Effector memory CD4-positive, alpha-beta T cell (primary cell): ENCODE data around the gene BTBD10.

Experiments
- DNase-seq, 3 donors: peaks; one replicate each; pipeline ENCODE4 v3.0.0-alpha.2; 2020
- H3K27ac ChIP-seq: 2 replicates; pipeline ENCODE4 v1.7.0; 2013; ENCODE audit warnings: mild to moderate bottlenecking, low read length, moderate library complexity; ENCODE audit not compliant: insufficient read depth, poor library complexity, severe bottlenecking
- H3K27me3 ChIP-seq: replicated peaks from 2 replicates; pipeline ENCODE4 v1.7.0; 2013; ENCODE audit warnings: mild to moderate bottlenecking, low read length; ENCODE audit not compliant: insufficient read depth, control insufficient read depth, poor library complexity, severe bottlenecking
- H3K36me3 ChIP-seq: 2 replicates; pipeline ENCODE4 v1.7.0; 2013; ENCODE audit warnings: mild to moderate bottlenecking, low read length, moderate library complexity; ENCODE audit not compliant: control insufficient read depth, insufficient read depth
- H3K4me1 ChIP-seq: 2 replicates; pipeline ENCODE4 v1.7.0; 2013; ENCODE audit warnings: low read length, mild to moderate bottlenecking; ENCODE audit not compliant: control insufficient read depth, insufficient read depth, poor library complexity, severe bottlenecking
- H3K4me3 ChIP-seq: 2 replicates; pipeline ENCODE4 v1.7.0; 2013; ENCODE audit warnings: low read length, low read depth, mild to moderate bottlenecking; ENCODE audit not compliant: insufficient read depth, poor library complexity, severe bottlenecking
- H3K9me3 ChIP-seq: 2 replicates; pipeline ENCODE4 v1.7.0; 2013; ENCODE audit warnings: mild to moderate bottlenecking, low read length, moderate library complexity; ENCODE audit not compliant: control insufficient read depth

BTBD10 gene

DNA sequence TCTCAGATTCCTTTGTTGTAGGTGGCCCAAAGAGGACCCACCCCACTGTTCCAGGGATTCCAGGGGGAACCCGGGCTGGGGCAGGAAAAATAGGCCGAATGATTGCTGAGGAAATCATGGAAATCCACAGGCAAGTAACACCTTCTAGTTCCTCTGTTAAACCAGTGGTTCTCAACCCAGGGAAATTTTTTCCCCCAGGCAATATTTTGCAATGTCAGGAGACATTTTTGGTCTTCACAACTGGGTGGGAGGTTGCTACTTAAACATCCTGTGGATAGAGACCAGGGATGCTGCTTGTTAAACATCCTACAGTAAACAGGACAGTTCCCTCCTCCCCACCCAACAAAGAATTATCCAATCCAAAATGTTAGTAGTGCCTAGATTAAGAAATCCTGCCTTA, 84.7 kb downstream of the BTBD10 start:
- Histone ChIP-seq H3K27me3 (no peaks in the 10 kb centered on the region), H3K27ac (no peak overlapping the region), H3K36me3 (peaks cover 93% of the 10 kb centered on the region), H3K9me3 (no peaks in the 10 kb centered on the region), H3K4me3 (no peak overlapping the region), H3K4me1 (no peaks in the 10 kb centered on the region)
- no peak for DNase-seq

DNA sequence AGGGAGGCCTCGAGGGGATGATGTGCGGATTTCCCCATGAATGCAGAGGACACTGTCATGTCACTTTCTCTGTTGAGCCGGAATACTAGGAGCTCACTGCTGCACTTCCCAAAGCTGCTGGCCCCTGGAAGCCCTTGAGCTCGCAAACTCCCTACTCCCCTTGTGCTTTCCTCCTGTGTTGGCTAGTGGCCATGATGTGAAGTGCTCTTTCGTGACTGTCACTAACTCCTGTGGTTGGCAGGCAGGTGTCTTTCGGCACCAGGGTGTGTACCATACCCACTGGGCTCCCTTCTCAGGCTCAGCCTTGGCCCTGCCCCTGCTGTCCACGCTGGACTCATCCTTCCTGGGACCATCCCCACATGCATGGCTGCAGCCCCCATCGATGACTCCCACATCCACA, 86.2 kb downstream of the BTBD10 start:
- peaks cover 98% of the 10 kb centered on the region for H3K36me3 ChIP-seq
- no peaks in the 10 kb centered on the region for H3K4me1 ChIP-seq
- no peak for DNase-seq
- no peaks in the 10 kb centered on the region for H3K9me3 ChIP-seq
- H3K27me3 ChIP-seq: no peaks in the 10 kb centered on the region
- H3K4me3 ChIP-seq: no peak overlapping the region
- H3K27ac ChIP-seq: no peak overlapping the region

DNA sequence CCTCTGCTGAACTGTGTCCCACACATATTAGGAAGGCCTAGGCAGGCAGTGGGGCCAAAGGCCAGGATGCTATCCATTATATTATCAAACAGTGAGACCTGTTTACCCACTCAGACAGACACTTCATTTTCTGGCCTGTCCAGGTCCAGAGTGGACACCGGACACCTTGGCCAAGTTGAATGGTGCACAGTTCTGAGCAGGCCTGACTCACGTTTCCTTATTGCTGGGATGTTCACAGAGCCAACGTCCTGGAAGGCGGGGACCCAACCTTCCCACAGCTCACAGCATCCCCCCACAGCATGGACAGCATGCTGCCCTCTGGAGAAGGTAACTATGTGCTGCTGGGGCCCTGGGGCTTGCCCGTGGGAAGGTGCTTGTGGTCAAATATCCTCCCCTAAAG, 86.6 kb downstream of the BTBD10 start:
- H3K36me3 ChIP-seq: peaks cover 98% of the 10 kb centered on the region
- no peaks in the 10 kb centered on the region for H3K4me1 ChIP-seq
- H3K9me3 ChIP-seq: no peaks in the 10 kb centered on the region
- DNase-seq: no peak
- H3K27me3 ChIP-seq: no peaks in the 10 kb centered on the region
- H3K4me3 ChIP-seq: no peak overlapping the region
- no peak overlapping the region for H3K27ac ChIP-seq

DNA sequence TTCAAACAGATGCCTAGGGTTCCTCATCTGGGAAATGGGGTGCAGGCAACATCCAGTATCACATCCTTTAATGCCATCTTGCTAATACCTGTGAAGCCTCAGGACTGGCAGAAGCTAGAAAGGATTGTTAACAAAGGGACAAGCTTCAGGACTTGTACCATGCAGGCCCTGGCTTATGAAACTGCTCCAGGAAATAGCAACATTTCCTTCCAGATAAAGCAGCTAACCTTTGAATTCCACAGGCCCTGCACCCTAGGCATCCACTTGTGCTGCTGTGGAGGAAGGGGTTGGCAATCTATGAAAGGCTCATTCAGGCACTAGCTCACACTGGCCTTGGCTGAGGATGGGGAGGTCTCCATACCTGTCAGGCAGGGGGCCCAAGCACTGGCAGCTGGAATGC, 87.2 kb downstream of the BTBD10 start:
- H3K36me3 ChIP-seq: peaks cover 99% of the 10 kb centered on the region
- no peaks in the 10 kb centered on the region for H3K4me1 ChIP-seq
- H3K27me3 ChIP-seq: no peaks in the 10 kb centered on the region

DNA sequence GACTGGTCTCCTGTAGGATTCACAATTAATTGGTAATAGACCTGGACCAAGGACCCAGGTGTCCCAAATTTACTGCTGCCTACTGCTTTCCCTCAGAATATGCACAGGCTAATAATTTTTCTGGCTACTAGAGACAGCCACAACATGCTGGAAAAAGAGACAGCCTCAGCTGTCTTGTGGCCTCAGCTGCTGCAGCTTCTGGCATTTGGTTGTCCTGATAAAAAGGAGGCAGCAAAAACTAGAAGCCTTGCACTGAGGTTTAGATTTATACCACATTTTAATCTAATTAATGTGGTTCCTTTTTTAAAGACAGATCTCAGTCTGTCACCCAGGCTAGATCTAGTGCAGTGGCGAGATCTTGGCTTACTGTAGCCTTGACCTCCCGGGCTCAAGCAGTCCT, 89.8 kb downstream of the BTBD10 start:
- H3K27me3 ChIP-seq: no peaks in the 10 kb centered on the region
- H3K36me3 ChIP-seq: peaks cover 99% of the 10 kb centered on the region
- no peak for DNase-seq

More for the DNA sequence above, 87.2 kb downstream of the BTBD10 start:
- DNase-seq: no peak
- no peak overlapping the region for H3K27ac ChIP-seq
- no peak overlapping the region for H3K4me3 ChIP-seq
- no peaks in the 10 kb centered on the region for H3K9me3 ChIP-seq

DNA sequence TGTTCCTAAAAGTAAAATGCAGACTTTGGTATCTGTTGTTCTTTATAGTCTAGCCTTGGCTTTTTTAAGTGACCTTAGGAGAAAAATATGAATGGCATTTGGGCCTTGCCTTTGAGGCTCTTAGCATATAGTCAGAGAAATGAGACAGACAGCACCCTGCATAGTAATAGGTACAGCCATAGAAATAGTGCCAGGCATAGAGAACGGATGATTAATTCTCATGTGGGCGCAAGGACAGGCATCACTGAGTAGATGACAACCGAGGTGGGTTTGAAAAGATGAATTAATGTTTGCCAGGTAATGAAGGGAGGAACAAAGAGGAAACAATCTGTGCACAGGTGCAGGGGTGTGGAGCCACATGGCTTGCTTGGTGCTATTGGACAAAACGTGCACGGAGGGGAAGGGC, 95.0 kb downstream of the BTBD10 start:
- no peak for DNase-seq
- no peak overlapping the region for H3K27ac ChIP-seq
- H3K36me3 ChIP-seq: peaks cover 93% of the 10 kb centered on the region
- no peaks in the 10 kb centered on the region for H3K27me3 ChIP-seq
- no peaks in the 10 kb centered on the region for H3K4me1 ChIP-seq
- no peak overlapping the region for H3K4me3 ChIP-seq
- no peaks in the 10 kb centered on the region for H3K9me3 ChIP-seq

More for the DNA sequence above, 89.8 kb downstream of the BTBD10 start:
- Histone ChIP-seq H3K9me3 (no peaks in the 10 kb centered on the region), H3K4me3 (no peak overlapping the region), H3K27ac (no peak overlapping the region), H3K4me1 (no peaks in the 10 kb centered on the region)

DNA sequence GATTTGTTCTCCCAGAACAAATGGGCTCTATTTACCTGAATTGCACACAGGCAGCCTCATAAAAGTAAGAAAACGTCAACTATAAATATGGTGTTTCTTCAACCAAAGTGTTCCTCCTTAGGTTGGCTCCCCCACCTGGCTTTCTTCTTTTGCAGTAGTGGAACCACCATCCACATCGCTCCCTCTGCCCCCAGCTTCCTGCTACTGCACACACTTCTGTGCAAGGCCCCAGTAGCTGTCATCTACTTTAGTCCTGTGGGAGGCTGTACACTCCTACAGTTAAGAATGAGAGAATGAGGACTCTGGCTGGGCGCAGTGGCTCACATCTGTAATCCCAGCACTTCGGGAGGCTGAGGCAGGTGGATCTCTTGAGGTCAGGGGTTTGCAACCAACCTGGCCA, 95.9 kb downstream of the BTBD10 start:
- Histone ChIP-seq H3K27ac (no peak overlapping the region), H3K4me1 (no peaks in the 10 kb centered on the region), H3K27me3 (no peaks in the 10 kb centered on the region), H3K36me3 (peaks cover 90% of the 10 kb centered on the region), H3K9me3 (no peaks in the 10 kb centered on the region), H3K4me3 (no peak overlapping the region)
- no peak for DNase-seq

DNA sequence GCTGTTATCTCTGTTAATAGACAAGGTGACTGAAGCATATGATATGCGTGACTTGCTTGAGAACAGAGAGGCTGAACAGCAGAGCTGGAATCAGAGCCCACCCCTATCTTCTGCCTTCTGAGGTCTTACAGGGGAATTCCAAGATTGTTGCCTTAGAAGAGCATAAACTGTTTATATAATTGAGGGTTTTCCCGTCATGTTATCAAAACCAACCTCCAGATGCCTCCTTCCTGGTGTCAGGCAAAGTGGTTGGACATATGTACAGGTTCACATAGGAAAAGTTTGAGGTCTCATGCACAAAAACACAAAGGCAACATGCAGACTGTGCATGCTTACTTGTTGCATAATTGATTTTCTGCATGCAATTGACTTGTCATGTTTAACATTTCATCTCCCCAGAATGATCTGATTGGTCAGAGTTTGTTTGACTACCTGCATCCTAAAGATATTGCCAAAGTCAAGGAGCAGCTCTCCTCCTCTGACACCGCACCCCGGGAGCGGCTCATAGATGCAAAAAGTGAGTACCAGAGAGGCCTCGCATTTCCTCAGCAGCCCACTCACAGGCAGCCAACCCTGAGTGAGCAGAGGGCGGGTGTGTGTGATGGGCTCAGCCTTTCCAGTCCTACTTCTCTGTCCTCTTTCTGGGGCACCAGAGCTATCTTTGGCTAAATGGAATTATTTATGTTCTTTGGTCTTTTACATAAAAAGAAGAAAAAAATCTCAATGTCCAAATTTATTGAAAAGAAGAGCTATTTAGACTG, 96.6 kb downstream of the BTBD10 start:
- no peak overlapping the region for H3K4me3 ChIP-seq
- DNase-seq: no peak
- peaks cover 90% of the 10 kb centered on the region for H3K36me3 ChIP-seq

DNA sequence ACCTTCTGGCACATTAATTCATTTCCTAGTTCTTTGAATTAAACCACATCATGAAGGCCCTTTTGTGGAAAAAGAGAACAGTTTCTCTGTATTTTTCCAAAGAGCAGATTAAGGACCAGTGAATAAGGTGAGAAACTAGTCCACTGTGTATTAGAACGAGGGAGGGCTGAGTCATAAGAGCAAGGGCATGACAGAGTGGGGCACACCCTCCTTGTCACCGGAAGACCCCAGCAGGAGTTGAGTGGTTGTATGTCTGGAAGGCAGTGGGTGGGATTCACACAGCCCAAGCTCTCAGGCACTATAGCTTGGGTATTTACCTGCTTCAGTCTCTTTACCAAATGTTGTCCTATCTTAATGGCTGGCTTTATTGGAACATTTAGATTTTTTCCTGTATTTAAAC, 98.6 kb downstream of the BTBD10 start:
- Histone ChIP-seq H3K27me3 (no peaks in the 10 kb centered on the region), H3K36me3 (peaks cover 89% of the 10 kb centered on the region), H3K4me1 (no peaks in the 10 kb centered on the region), H3K27ac (no peak overlapping the region), H3K9me3 (no peaks in the 10 kb centered on the region), H3K4me3 (no peak overlapping the region)
- DNase-seq: no peak

More for the DNA sequence above, 96.6 kb downstream of the BTBD10 start:
- Histone ChIP-seq H3K27ac (no peak overlapping the region), H3K9me3 (no peaks in the 10 kb centered on the region), H3K4me1 (no peaks in the 10 kb centered on the region), H3K27me3 (no peaks in the 10 kb centered on the region)

DNA sequence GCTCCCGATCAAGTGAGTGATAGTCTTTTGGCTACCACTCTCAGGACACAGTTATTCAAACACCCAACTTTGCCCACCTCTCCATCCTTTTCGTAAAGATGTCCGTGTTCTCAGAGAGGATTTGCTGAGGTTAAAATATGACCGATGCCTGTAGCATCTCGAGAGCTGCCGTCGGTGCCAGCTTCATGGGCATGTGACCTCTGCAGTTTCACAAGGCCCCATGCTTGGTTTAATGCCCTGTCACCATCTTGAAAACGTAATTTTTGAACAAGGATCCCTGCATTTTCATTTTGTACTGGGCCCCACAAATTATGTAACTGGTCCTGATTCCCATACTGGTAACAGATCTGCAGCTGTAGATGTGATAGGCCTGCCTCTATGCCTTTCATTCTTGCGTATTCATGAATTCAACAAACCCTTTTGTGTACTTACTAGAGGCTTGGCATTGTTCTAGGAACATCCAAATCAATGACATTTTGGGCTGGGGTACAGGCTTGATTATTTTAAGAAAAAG, 100.4 kb downstream of the BTBD10 start:
- Histone ChIP-seq H3K36me3 (peaks cover 88% of the 10 kb centered on the region), H3K4me3 (no peak overlapping the region), H3K4me1 (no peaks in the 10 kb centered on the region), H3K27me3 (no peaks in the 10 kb centered on the region), H3K27ac (no peak overlapping the region), H3K9me3 (no peaks in the 10 kb centered on the region)
- DNase-seq: no peak
